HG03558 (cell line): ENCODE data around the gene MYCT1.

Experiments
- ATAC-seq: cut with Tn5 transposase; IDR thresholded peaks from one replicate; pipeline ENCODE4 v1.9.1; 2021; ENCODE audit warnings: moderate number of reproducible peaks; ENCODE audit not compliant: unreplicated experiment; ENCODE audit errors: extremely low read depth

Gene MYCT1

GRCh38 chr6:152720974-152721373 lies 23.3 kb downstream of the MYCT1 start:
- ATAC-seq = no peak

- no peak for ATAC-seq
These were observed 24.3 kb downstream of the MYCT1 start for GRCh38 chr6:152721956-152722355.

DNA sequence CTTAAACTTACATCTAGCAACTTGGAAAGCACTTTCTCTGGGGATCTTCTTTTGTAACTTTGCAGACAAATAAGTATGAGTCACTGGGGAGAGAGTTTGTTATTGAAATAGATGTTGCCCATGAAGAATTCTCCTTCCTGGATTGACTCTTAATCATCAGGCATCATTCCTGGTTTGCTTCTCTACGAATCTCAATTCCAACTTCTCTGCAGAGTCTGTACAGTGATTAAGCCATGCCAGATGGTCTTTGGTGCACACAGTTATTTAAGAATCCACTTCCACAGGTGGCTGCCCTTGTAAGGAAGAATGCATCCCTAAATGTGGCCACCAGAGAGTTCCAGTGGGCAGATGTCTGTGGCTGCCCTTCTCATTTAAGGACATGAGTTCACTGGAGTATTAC lies 25.7 kb downstream of the MYCT1 start:
- no peak for ATAC-seq

GRCh38 chr6:152726313-152726712 lies 28.6 kb downstream of the MYCT1 start:
- ATAC-seq = no peak

DNA sequence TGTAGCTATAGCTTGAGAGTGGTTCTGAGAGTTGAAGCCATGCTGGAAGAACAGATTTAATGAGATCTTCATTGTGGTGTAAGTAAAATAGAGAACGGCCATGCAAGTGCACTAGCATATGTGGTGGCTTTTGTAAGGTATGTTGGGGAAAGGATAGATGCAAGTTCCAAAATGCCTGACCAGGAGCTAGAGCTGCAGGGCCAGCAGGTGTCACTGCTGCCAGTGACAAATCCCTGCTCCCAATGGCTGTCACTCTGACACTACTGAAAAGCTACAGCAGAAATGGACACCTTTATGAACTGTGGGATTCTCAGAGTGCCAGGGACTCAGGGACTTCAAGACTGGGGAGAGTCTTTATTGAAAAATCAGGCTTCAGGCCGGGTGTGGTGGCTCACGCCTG lies 29.8 kb downstream of the MYCT1 start:
- ATAC-seq = no peak

DNA sequence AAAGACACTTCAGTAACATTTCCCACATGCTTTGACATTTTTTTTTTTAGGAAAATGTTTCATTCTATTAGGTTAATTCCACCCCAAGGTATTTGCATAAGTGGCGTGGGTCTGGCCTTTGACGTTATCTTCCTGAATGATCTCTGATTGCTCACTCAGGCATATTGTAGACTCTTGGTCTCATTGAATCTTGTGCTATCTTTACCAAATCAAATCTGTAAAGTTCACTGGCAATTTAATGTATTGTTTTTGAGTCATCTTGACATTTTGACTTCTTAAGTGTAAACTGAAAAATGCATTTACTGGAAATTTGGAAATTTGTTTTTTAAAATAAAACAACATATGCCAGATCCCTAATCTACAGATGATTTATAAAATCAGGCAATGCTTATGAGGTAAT lies 36.9 kb downstream of the MYCT1 start:
- no peak for ATAC-seq

GRCh38 chr6:152736687-152737273 lies 39.1 kb downstream of the MYCT1 start:
- ATAC-seq = no peak

GRCh38 chr6:152745509-152746171 lies 47.9 kb downstream of the MYCT1 start:
- no peak for ATAC-seq

DNA sequence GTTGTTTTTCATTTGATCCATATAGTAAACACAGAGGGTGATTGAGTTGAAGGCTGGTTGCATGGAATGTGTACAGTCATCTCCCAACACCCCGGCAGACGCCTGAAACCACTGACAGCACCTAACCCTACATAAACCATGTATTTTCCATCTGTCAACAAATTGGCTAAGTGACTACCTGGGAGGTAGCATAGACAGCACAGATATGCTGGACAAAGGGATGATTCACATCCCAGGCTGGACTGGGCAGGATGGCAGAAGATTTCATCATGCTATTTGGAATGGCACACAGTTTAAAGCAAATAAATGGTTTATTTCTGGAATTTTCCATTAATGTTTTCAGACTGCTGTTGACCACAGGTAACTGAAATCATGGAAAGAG lies 48.5 kb downstream of the MYCT1 start:
- ATAC-seq = no peak

DNA sequence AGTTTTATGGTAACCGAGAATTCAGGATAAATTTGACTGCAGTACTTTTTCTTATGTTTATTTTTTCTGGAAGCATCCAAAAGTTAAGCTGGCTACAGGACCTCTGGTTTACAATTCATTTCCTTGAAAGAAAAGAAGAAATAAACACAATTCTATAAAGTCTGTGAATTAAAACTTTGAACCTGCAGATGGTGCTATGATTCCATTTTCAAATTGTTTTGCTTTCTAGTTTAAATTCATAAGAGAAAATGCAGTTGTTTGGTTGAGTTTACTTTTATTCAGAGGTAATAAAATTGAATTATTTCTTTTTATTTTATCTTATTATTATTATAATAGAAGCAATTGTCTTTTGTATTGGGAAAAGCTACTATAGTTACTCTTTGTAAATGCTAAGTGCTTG lies 51.1 kb downstream of the MYCT1 start:
- ATAC-seq = no peak

- ATAC-seq = no peak
These were observed 51.6 kb downstream of the MYCT1 start for GRCh38 chr6:152749336-152749735.

- ATAC-seq = no peak
These were observed 53.0 kb downstream of the MYCT1 start, which contains the start of gene VIP for GRCh38 chr6:152750694-152751093. Gene VIP (plus strand): TSS chr6:152750797. CDS start chr6:152752178, 1,381 bp downstream.

DNA sequence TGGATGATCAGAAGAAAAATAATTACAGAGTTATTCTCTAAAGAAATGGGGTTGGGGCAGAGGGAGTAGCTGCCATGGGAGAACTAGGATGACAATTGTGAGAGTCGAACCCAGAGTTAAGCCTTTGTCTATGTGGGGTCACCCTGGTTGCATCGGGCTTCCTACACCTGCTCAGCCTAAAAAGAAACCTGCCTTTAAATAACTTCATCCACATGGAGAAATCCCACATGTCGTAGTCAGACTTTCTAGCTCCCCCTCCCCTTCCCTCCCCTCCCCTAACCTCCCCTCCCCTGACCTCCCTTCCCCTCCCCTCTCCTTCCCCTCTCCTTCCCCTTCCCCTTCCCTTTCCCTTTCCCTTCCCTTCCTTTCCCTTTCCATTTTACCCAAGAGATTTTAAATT lies 67.6 kb downstream of the MYCT1 start:
- ATAC-seq = no peak

DNA sequence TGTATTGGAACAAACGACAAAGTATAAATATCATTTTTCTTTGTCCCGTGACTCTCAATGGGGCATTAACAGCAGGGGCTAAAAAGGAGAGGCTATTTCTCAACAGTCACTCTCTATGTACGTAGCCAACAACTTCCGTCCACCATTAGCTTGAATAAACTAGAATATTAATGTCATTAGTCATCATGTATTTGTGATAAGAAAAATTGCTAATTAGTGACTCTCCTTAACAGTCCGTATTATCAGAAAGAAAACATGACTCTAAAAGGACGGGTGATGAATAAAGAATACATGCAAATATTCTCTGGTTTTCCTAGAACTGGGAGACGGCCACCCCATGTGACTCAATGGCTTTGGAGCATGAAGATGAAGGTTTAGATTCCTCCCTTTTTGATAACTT lies 71.5 kb downstream of the MYCT1 start:
- no peak for ATAC-seq

- ATAC-seq = no peak
These were observed 72.3 kb downstream of the MYCT1 start for GRCh38 chr6:152769993-152770392.

GRCh38 chr6:152771061-152771687 lies 73.5 kb downstream of the MYCT1 start:
- ATAC-seq = no peak
